K562 (cell line): ENCODE data around the gene KHSRP. TPM values are rescaled to one million over a fixed set of nuclear protein-coding genes. Genes with fewer than 3 reads are reported as not detected.

Source experiments
- BRF1 ChIP-seq: IDR thresholded peaks from 3 replicates; pipeline ENCODE4 v1.6.1; 2011; ENCODE audit warnings: borderline replicate concordance, mild to moderate bottlenecking; ENCODE audit not compliant: insufficient read length; ENCODE audit errors: extremely low read depth
- CBX2 ChIP-seq: fragments of 200-600 bp; sonication (generic); IDR thresholded peaks from one replicate; pipeline ENCODE4 v1.6.1; 2012; ENCODE audit warnings: mild to moderate bottlenecking, low read length, inconsistent platforms; ENCODE audit not compliant: insufficient read depth, poor library complexity, severe bottlenecking
- CREB5 ChIP-seq: fragments of 250-450 bp; sonication (Bioruptor Pico); IDR thresholded peaks from 2 replicates; pipeline ENCODE4 v1.5.0; 2020; ENCODE audit warnings: mild to moderate bottlenecking
- E2F8 ChIP-seq: fragments of 450-650 bp; IDR thresholded peaks from 2 replicates; pipeline ENCODE4 v1.7.1; 2018; ENCODE audit warnings: mild to moderate bottlenecking, low read depth; ENCODE audit not compliant: partially characterized antibody
- ETS1 ChIP-seq: conservative IDR thresholded peaks from 2 replicates; pipeline ENCODE4 v1.6.1; 2011; ENCODE audit warnings: low read depth, mild to moderate bottlenecking, low read length; ENCODE audit not compliant: control insufficient read depth
- GABPB1 ChIP-seq: sonication (generic); formaldehyde crosslinking; IDR thresholded peaks from 2 replicates; pipeline ENCODE4 v1.8.0; 2022; ENCODE audit warnings: mild to moderate bottlenecking, missing genetic modification reagents
- HEY1 ChIP-seq: fragments of 250-450 bp; sonication (Bioruptor Pico); IDR thresholded peaks from 2 replicates; pipeline ENCODE4 v1.5.0; 2020; ENCODE audit warnings: mild to moderate bottlenecking, moderate library complexity, borderline replicate concordance
- HNRNPLL ChIP-seq: fragments of 200-400 bp; formaldehyde crosslinking; IDR thresholded peaks from 2 replicates; pipeline ENCODE4 v1.6.1; 2017; ENCODE audit warnings: low read length, low read depth, mild to moderate bottlenecking; ENCODE audit not compliant: poor library complexity, severe bottlenecking
- PHB ChIP-seq: fragments of 250-450 bp; sonication (Bioruptor Pico); IDR thresholded peaks from 2 replicates; pipeline ENCODE4 v1.5.0; 2021
- SETDB1 ChIP-seq: IDR thresholded peaks from one replicate; pipeline ENCODE4 v1.6.1; 2012; ENCODE audit warnings: low read length, control low read depth, inconsistent platforms
- SIRT6 ChIP-seq: IDR thresholded peaks from one replicate; pipeline ENCODE4 v1.6.1; 2012; ENCODE audit warnings: low read depth, mild to moderate bottlenecking, control low read depth, inconsistent platforms, low read length, moderate library complexity
- SREBF1 ChIP-seq: fragments of 150-350 bp; IDR thresholded peaks from 2 replicates; pipeline ENCODE4 v1.6.1; 2014; ENCODE audit warnings: antibody characterized with exemption, low read depth, low read length, borderline replicate concordance
- TFAM ChIP-seq: fragments of 250-450 bp; sonication (Bioruptor Pico); conservative IDR thresholded peaks from 2 replicates; pipeline ENCODE4 v1.5.0; 2021; ENCODE audit warnings: mild to moderate bottlenecking, moderate library complexity
- ZBTB5 ChIP-seq: fragments of 450-650 bp; IDR thresholded peaks from 2 replicates; pipeline ENCODE4 v1.6.1; 2017; ENCODE audit warnings: antibody characterized with exemption
- ZFP30 ChIP-seq: fragments of 250-450 bp; sonication (Bioruptor Pico); IDR thresholded peaks from 2 replicates; pipeline ENCODE4 v1.8.0; 2022; ENCODE audit warnings: moderate library complexity, mild to moderate bottlenecking, inconsistent platforms, borderline replicate concordance
- ZNF140 ChIP-seq: fragments of 250-450 bp; sonication (Bioruptor Pico); IDR thresholded peaks from 2 replicates; pipeline ENCODE4 v1.8.0; 2021; ENCODE audit warnings: moderate library complexity, mild to moderate bottlenecking, inconsistent platforms
- ZNF239 ChIP-seq: fragments of 250-450 bp; sonication (Bioruptor Pico); IDR thresholded peaks from 2 replicates; pipeline ENCODE4 v1.4.0; 2020; ENCODE audit warnings: mild to moderate bottlenecking
- ZNF274 ChIP-seq: IDR thresholded peaks from 2 replicates; pipeline ENCODE4 v1.6.1; 2011; ENCODE audit warnings: low read depth, mild to moderate bottlenecking, low read length, moderate library complexity, borderline replicate concordance
- ZNF551 ChIP-seq: fragments of 250-450 bp; sonication (Bioruptor Pico); IDR thresholded peaks from 2 replicates; pipeline ENCODE4 v1.5.0; 2021; ENCODE audit warnings: mild to moderate bottlenecking, moderate library complexity
- ZNF766 ChIP-seq: fragments of 200-800 bp; sonication (Bioruptor generic); conservative IDR thresholded peaks from 2 replicates; pipeline ENCODE4 v1.6.1; 2016; ENCODE audit warnings: missing genetic modification characterization, missing compliant biosample characterization
- ZNF778 ChIP-seq: fragments of 450-650 bp; formaldehyde crosslinking; IDR thresholded peaks from 2 replicates; pipeline ENCODE4 v1.4.0; 2020; ENCODE audit warnings: mild to moderate bottlenecking, moderate library complexity
- polyA plus RNA-seq, 8 experiments: library from polyadenylated mRNA; depleted of rRNA in 4 of 8; stranded (reverse) in 5 of 8; unstranded in 3 of 8; fragments of >200 nt; fragmentation: Nextera tagmentation in 2 of 8; fragmentation: Illumina TruSeq in 1 of 8; extraction: Ambion mirVana in 2 of 8; extraction: Trizol in 1 of 8; gene quantifications; 2 replicates each; pipeline versions ENCODE4 v1.2.1 to v1.2.3, GENCODE V29; 2011 to 2014; ENCODE audit warnings: inconsistent platforms in 1 of 8, missing spikeins in 1 of 8
- total RNA-seq, 7 experiments: library from RNA; depleted of rRNA in 6 of 7; stranded (reverse); fragments of >200 nt in 6 of 7; fragmentation: Illumina TruSeq in 2 of 7; extraction: Trizol in 2 of 7; gene quantifications; 2 replicates each; pipeline versions ENCODE4 v1.2.1 to v1.2.3, GENCODE V29; 2011 to 2021; ENCODE audit warnings: low replicate concordance in 1 of 7

KHSRP gene
- total and polyA plus RNA-seq, 9 of the 15 experiments (the other 6 are each of a cell fraction or from before 2014, with no cell fraction given): 4.2 to 564 (median 139) TPM

- TF ChIP-seq ETS1: no peak
- TF ChIP-seq GABPB1 (CRISPR knock-in tag): 0 out of 2 replicates have a peak, but pooled peaks have one; percentile 20
- TF ChIP-seq SREBF1: no peak
- TF ChIP-seq ZNF140 (CRISPR knock-in tag): no peak
- TF ChIP-seq ZFP30 (CRISPR knock-in tag): no peak
- TF ChIP-seq ZNF551 (CRISPR knock-in tag): no peak
- no peak for TF ChIP-seq CREB5 (CRISPR knock-in tag)
- no peak for TF ChIP-seq ZNF766 (CRISPR knock-in tag)
- TF ChIP-seq TFAM: no peak
- TF ChIP-seq PHB (CRISPR knock-in tag): no peak
- TF ChIP-seq BRF1: no peak
- TF ChIP-seq ZBTB5: no peak
- no peak for TF ChIP-seq CBX2
- no peak for TF ChIP-seq ZNF778 (CRISPR knock-in tag)
- TF ChIP-seq HNRNPLL: no peak
- no peak for TF ChIP-seq E2F8
- TF ChIP-seq SETDB1: no peak
- TF ChIP-seq ZNF274: no peak
- TF ChIP-seq SIRT6: no peak
- TF ChIP-seq ZNF239 (CRISPR knock-in tag): no peak
- no peak for TF ChIP-seq HEY1
Measured at GRCh38 chr19:6429419-6430221, 5.0 kb upstream of the KHSRP start (continued).
